NCI-H2029 (cell line): ENCODE measurements around the gene SLITRK5.

Experiments
- DNase-seq: peaks from one replicate; lab custom pipeline; 2025; lab: John Stamatoyannopoulos, UW

The SLITRK5 gene

GRCh38 chr13:87671031-87671752, at the start of gene SLITRK5:
Gene SLITRK5, plus strand, starts transcription at chr13:87671371. Its CDS starts 4,018 bp downstream, at chr13:87675389.
- DNase-seq = no peak

- no peak for DNase-seq
Measured at GRCh38 chr13:87622971-87623370, 48.2 kb upstream of the SLITRK5 start.

GRCh38 chr13:87656306-87656705, 14.9 kb upstream of the SLITRK5 start:
- DNase-seq = no peak

GRCh38 chr13:87661471-87661870, 9.7 kb upstream of the SLITRK5 start:
- no peak for DNase-seq

GRCh38 chr13:87666831-87667230, 4.3 kb upstream of the SLITRK5 start:
- DNase-seq = no peak

GRCh38 chr13:87667686-87668085, 3.5 kb upstream of the SLITRK5 start:
- no peak for DNase-seq

GRCh38 chr13:87669379-87669978, 1.7 kb upstream of the SLITRK5 start:
- no peak for DNase-seq

- no peak for DNase-seq
Measured at GRCh38 chr13:87671753-87672605, 808 bp downstream of the SLITRK5 start.

GRCh38 chr13:87674247-87674738, 3.1 kb downstream of the SLITRK5 start:
- no peak for DNase-seq

GRCh38 chr13:87675851-87676250, 4.7 kb downstream of the SLITRK5 start:
- no peak for DNase-seq

GRCh38 chr13:87676254-87677042, 5.3 kb downstream of the SLITRK5 start:
- no peak for DNase-seq

- no peak for DNase-seq
Measured at GRCh38 chr13:87677043-87677495, 5.9 kb downstream of the SLITRK5 start.

GRCh38 chr13:87677496-87678371, 6.6 kb downstream of the SLITRK5 start:
- no peak for DNase-seq

- no peak for DNase-seq
Measured at GRCh38 chr13:87678372-87678752, 7.2 kb downstream of the SLITRK5 start.

GRCh38 chr13:87680298-87680697, 9.1 kb downstream of the SLITRK5 start:
- no peak for DNase-seq

- no peak for DNase-seq
Measured at GRCh38 chr13:87684850-87685742, 13.9 kb downstream of the SLITRK5 start.

- no peak for DNase-seq
Measured at GRCh38 chr13:87696458-87696857, 25.3 kb downstream of the SLITRK5 start.

GRCh38 chr13:87698268-87698667, 27.1 kb downstream of the SLITRK5 start:
- DNase-seq = no peak

- no peak for DNase-seq
Measured at GRCh38 chr13:87709947-87710346, 38.8 kb downstream of the SLITRK5 start.

- no peak for DNase-seq
Measured at GRCh38 chr13:87712012-87712411, 40.8 kb downstream of the SLITRK5 start.
